Measurements from ENCODE around the gene SLC27A5.

- TF ChIP-seq, protein P1, sequence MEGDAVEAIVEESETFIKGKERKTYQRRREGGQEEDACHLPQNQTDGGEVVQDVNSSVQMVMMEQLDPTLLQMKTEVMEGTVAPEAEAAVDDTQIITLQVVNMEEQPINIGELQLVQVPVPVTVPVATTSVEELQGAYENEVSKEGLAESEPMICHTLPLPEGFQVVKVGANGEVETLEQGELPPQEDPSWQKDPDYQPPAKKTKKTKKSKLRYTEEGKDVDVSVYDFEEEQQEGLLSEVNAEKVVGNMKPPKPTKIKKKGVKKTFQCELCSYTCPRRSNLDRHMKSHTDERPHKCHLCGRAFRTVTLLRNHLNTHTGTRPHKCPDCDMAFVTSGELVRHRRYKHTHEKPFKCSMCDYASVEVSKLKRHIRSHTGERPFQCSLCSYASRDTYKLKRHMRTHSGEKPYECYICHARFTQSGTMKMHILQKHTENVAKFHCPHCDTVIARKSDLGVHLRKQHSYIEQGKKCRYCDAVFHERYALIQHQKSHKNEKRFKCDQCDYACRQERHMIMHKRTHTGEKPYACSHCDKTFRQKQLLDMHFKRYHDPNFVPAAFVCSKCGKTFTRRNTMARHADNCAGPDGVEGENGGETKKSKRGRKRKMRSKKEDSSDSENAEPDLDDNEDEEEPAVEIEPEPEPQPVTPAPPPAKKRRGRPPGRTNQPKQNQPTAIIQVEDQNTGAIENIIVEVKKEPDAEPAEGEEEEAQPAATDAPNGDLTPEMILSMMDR (IDR thresholded peaks at IDR 0.05): no peak
- TF ChIP-seq POLR2A (IDR thresholded peaks at IDR 0.05): no peak
Measured at GRCh38 chr19:58500242-58500641, 11.6 kb downstream of the SLC27A5 start.
